Stimulated activated CD4-positive, alpha-beta T cell treated with anti-CD3 and anti-CD28 coated beads, TNF-alpha, amount 100 ng/mL, for 48 hours (primary cell): Measurements from ENCODE around the gene RTN1.

Experiments used
- DNase-seq, 3 donors: peaks; one replicate each; pipeline ENCODE4 v3.0.0-alpha.2; 2020; ENCODE audit warnings: low read depth in 3 of 3

Gene RTN1

DNA sequence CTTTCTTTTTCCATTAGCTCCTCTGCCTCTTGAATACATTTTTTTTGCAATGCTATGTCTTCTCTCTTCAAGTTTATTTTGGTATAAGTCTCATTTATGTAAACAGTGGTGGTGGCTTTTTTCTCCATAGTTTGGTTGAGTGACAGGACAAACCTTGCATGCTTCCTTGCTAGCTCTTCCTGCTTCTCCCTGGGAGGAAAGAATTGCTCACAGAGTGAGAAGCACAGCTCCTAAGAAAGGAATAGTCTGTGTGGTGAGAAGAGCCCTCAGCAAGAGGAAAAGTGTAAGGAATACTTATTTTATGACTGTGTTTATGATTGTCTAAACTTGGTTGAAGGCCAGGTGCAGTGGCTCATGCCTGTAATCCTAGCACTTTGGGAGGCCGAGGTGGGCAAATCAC, 305.5 kb downstream of the RTN1 start:
- no peak for DNase-seq

DNA sequence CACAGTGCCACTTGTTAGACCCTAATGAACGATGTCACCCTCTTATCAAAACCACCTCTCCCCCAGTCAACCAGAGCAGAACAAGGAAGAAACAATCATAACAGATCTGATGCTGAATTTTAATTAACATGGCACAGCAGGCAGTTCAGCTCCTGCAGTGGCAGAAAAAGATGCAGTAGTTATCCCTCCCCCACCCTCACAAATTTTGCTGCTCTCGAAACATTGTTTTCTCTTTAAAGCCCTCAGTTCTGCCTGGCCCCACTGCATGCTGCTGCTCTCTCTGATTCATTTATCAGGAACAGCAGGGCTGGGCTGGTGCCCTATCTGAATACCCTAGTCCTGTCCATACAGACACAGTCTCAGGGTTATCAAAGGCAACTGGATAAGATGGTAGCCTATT, 306.2 kb downstream of the RTN1 start:
- DNase-seq: no peak

DNA sequence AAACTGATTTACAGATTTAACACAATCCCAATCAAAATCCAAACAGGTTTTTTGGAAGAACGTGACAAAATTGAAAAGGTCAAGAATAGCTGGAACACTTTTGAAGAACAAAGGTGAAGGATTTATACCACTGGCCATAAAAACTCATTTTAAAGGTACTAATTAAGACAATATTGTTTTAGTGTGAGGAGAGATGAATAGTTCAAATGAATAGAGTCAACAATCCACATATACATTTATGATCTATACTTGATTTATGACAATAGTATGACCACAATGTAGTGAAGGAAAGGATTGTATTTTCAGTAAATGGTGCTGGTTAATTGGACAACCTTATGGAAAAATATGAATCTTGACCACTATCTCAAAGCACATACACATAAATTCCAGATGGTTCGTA, 323.3 kb downstream of the RTN1 start:
- no peak for DNase-seq
